ENCODE data around the gene YDJC. TPM values are rescaled to one million over a fixed set of nuclear protein-coding genes. Genes with fewer than 3 reads are reported as not detected.

The YDJC gene
- total and polyA plus RNA-seq, 2 of the 8 experiments (the other 6 are each of a cell fraction or from before 2014, with no cell fraction given), result 36.7 to 45.2 TPM

GRCh38 chr22:21650280-21650679, 20.5 kb upstream of the YDJC start (continued):
- no peak for TF ChIP-seq E2F6 (IDR thresholded peaks at IDR 0.05)
- TF ChIP-seq CHD1 (IDR thresholded peaks at IDR 0.05; ENCODE audit: low read depth, low read length), result no peak
- TF ChIP-seq SP1 (IDR thresholded peaks at IDR 0.05; ENCODE audit: low read depth, low read length), result no peak
- TF ChIP-seq MAFK (IDR thresholded peaks at IDR 0.05; ENCODE audit: low read depth, low read length), result no peak
- TF ChIP-seq SUZ12 (IDR thresholded peaks at IDR 0.05; ENCODE audit: low read length), result no peak
- TF ChIP-seq SIRT6 (IDR thresholded peaks at IDR 0.05; ENCODE audit: low read length), result no peak
- TF ChIP-seq RAD21 (IDR thresholded peaks at IDR 0.05 in 1 of 2, conservative IDR thresholded peaks at IDR 0.05 in 1 of 2; ENCODE audit: low read depth in 2 of 2, low read length in 2 of 2), result no peak
- TF ChIP-seq TCF12 (IDR thresholded peaks at IDR 0.05; ENCODE audit: low read depth, low read length), result no peak

Data from H1 (cell line).